OCI-LY7 (cell line): ENCODE results near the gene PDE6G. TPM values are rescaled to one million over a fixed set of nuclear protein-coding genes. Genes with fewer than 3 reads are reported as not detected.

Experiments used
- BruUV-seq: library from RNA; stranded (reverse); fragments of 400-500 nt; replicated peaks from 2 replicates; lab custom pipeline; 2021; lab: Mats Ljungman, UMichigan
- CTCF ChIA-PET: fragments of 300-600 bp; sonication (Branson Sonifier 250); formaldehyde crosslinking; loops from one replicate; lab custom pipeline; 2022; ENCODE audit warnings: antibody characterized with exemption; ENCODE audit not compliant: unreplicated experiment; lab: Charles Lee
- POLR2A ChIA-PET: fragments of 300-600 bp; sonication (Branson Sonifier 250); formaldehyde crosslinking; loops from one replicate; lab custom pipeline; 2022; ENCODE audit warnings: antibody characterized with exemption; lab: Charles Lee
- DNase-seq: peaks from one replicate; pipeline ENCODE4 v3.0.0-alpha.2; 2015; ENCODE audit warnings: low spot score
- H2AFZ ChIP-seq: fragments of 200-600 bp; sonication (generic), shearing (Covaris generic); 2 replicates; pipeline ENCODE4 v1.6.1; 2014; ENCODE audit warnings: mild to moderate bottlenecking, antibody characterized with exemption, low read length, moderate library complexity
- H3K27ac ChIP-seq: fragments of 200-600 bp; sonication (generic); 2 replicates; pipeline ENCODE4 v1.5.1; 2014; ENCODE audit warnings: mixed run types, low read depth, mild to moderate bottlenecking, moderate library complexity, low read length, inconsistent platforms; ENCODE audit not compliant: poor library complexity, severe bottlenecking
- H3K36me3 ChIP-seq: fragments of 200-600 bp; sonication (generic); 2 replicates; pipeline ENCODE4 v1.6.1; 2014; ENCODE audit warnings: mild to moderate bottlenecking, antibody characterized with exemption, low read length, moderate library complexity, mixed read lengths; ENCODE audit not compliant: insufficient read depth
- H3K4me1 ChIP-seq: fragments of 200-600 bp; sonication (generic); 2 replicates; pipeline ENCODE4 v1.5.1; 2014; ENCODE audit warnings: mild to moderate bottlenecking, low read length; ENCODE audit not compliant: insufficient read depth, poor library complexity, severe bottlenecking
- H3K4me2 ChIP-seq: fragments of 200-600 bp; sonication (generic); 2 replicates; pipeline ENCODE4 v1.6.1; 2014; ENCODE audit warnings: mild to moderate bottlenecking, low read length
- H3K4me3 ChIP-seq: fragments of 200-600 bp; sonication (generic); 2 replicates; pipeline ENCODE4 v1.5.1; 2014; ENCODE audit warnings: mild to moderate bottlenecking, low read depth, low read length; ENCODE audit not compliant: poor library complexity, severe bottlenecking
- H3K79me2 ChIP-seq: fragments of 200-600 bp; sonication (generic); 2 replicates; pipeline ENCODE4 v1.6.1; 2016; ENCODE audit warnings: low read depth, mild to moderate bottlenecking, low read length, moderate library complexity, mixed read lengths; ENCODE audit not compliant: insufficient read depth
- H3K9me2 ChIP-seq: fragments of 200-600 bp; sonication (generic); 2 replicates; pipeline ENCODE4 v1.6.1; 2016; ENCODE audit warnings: mild to moderate bottlenecking, low read length, mixed read lengths; ENCODE audit not compliant: insufficient read depth
- H3K9me3 ChIP-seq: fragments of 200-600 bp; sonication (generic); 2 replicates; pipeline ENCODE4 v1.6.1; 2014; ENCODE audit warnings: mild to moderate bottlenecking, mixed run types, low read length, mixed read lengths
- H4K20me1 ChIP-seq: fragments of 200-600 bp; sonication (generic); 2 replicates; pipeline ENCODE4 v1.6.1; 2014; ENCODE audit warnings: mild to moderate bottlenecking, antibody characterized with exemption, low read length, moderate library complexity, mixed read lengths; ENCODE audit not compliant: insufficient read depth
- EZH2phosphoT487 ChIP-seq: fragments of 200-600 bp; sonication (generic); IDR thresholded peaks from 2 replicates; pipeline ENCODE4 v1.6.1; 2018; ENCODE audit warnings: low read depth, borderline replicate concordance, mild to moderate bottlenecking, mixed run types, antibody characterized with exemption, low read length, moderate library complexity, mixed read lengths
- intact Hi-C: fragments of 100-400 bp; cut with micrococcal nuclease; formaldehyde crosslinking; loops from one replicate; pipeline ENCODE4 v1.10.0; 2022; ENCODE audit not compliant: unreplicated experiment
- total RNA-seq, 2 experiments: library from RNA; depleted of rRNA in 1 of 2; stranded (reverse); fragments of >200 nt in 1 of 2; shearing (Covaris generic) in 1 of 2; gene quantifications; 2 replicates each; pipeline ENCODE4 v1.2.3, GENCODE V29; 2014 to 2022
- TF ChIP-seq, protein P1 (sequence below): fragments of 200-600 bp; sonication (generic); conservative IDR thresholded peaks from 2 replicates; pipeline ENCODE4 v1.5.1; 2014; ENCODE audit warnings: mild to moderate bottlenecking, antibody characterized with exemption, low read length, moderate library complexity, mixed read lengths

Gene PDE6G
- total RNA-seq, 2 experiments from 2014 or later: 0.44 TPM; not detected in 1

DNA sequence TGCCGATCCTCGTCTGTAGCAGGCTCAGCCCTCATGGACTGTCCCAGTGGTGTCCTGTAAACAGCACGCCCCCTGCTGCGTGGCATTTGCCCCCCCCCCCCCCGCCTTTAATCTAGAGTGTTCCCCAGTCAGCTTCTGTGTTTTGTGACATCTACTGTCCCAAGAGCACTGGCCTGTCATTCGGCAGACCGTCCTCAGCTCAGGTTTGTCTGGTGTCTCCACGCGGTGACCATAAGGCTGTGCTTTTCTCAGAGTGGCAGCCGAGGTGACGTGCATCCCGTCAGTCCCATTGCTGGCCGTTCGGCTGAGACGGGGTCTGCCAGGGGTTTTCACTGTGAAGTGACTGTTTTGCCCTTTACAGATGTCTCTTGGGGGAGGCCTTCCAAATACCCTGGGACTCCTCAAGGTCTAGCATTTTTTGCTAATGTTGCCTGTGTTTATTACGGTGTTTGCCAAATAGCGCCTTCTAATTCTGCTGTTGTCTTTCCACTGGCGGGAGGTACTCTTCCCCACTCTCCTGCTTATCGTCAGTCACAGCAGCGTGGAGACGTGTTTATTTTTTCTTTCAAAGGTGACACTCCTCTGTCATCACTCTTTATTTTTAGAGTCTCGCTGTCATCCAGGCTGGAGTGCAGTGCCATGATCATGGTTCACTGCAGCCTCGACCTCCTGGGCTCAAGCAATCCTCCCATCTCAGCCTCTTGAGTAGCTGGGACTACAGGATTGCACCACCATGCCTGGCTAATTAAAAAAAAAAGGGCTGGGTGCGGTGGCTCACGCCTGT is 41.1 kb upstream of the PDE6G start:
- Histone ChIP-seq H3K4me3 (no peak overlapping the region), H4K20me1 (peaks cover 9% of the 10 kb centered on the region; the same call in 1 of the 2 replicates), H2AFZ (no peak overlapping the region), H3K27ac (no peak overlapping the region), H3K36me3 (peaks cover 98% of the 10 kb centered on the region), H3K9me3 (no peaks in the 10 kb centered on the region), H3K79me2 (peaks cover 37% of the 10 kb centered on the region), H3K9me2 (no peaks in the 10 kb centered on the region), H3K4me2 (no peak overlapping the region), H3K4me1 (peaks cover 16% of the 10 kb centered on the region)
- ChIA-PET POLR2A (no interaction called here), CTCF (no interaction called here)
- intact Hi-C loops: no loop called here
- TF ChIP-seq EZH2phosphoT487: no peak
- TF ChIP-seq, protein P1, sequence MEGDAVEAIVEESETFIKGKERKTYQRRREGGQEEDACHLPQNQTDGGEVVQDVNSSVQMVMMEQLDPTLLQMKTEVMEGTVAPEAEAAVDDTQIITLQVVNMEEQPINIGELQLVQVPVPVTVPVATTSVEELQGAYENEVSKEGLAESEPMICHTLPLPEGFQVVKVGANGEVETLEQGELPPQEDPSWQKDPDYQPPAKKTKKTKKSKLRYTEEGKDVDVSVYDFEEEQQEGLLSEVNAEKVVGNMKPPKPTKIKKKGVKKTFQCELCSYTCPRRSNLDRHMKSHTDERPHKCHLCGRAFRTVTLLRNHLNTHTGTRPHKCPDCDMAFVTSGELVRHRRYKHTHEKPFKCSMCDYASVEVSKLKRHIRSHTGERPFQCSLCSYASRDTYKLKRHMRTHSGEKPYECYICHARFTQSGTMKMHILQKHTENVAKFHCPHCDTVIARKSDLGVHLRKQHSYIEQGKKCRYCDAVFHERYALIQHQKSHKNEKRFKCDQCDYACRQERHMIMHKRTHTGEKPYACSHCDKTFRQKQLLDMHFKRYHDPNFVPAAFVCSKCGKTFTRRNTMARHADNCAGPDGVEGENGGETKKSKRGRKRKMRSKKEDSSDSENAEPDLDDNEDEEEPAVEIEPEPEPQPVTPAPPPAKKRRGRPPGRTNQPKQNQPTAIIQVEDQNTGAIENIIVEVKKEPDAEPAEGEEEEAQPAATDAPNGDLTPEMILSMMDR: no peak
- no peak for DNase-seq
- no TSS peak for BruUV-seq

DNA sequence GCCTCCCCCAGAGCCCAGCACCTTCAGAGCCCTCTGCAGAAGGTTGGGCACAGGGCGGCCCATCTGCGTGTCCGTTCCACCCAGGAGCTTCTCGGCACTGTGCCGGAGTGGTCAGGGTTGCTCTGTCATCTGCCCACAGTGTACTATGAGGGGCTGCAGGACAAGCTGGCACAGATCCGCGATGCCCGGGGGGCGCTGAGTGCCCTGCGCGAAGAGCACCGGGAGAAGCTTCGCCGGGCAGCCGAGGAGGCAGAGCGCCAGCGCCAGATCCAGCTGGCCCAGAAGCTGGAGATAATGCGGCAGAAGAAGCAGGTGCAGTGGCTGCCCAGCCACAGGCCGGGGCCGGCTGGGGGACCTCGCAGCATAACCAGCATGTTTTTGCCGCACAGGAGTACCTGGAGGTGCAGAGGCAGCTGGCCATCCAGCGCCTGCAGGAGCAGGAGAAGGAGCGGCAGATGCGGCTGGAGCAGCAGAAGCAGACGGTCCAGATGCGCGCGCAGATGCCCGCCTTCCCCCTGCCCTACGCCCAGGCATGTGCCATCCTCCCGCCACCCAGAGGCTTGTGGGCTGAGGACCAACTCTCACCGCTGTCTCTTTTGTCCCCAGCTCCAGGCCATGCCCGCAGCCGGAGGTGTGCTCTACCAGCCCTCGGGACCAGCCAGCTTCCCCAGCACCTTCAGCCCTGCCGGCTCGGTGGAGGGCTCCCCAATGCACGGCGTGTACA is 40.0 kb upstream of the PDE6G start:
- no peak overlapping the region for H3K27ac ChIP-seq
- ChIA-PET CTCF (no interaction called here), POLR2A (no interaction called here)
- H3K9me2 ChIP-seq: no peaks in the 10 kb centered on the region
- no peak overlapping the region for H2AFZ ChIP-seq
- H3K4me1 ChIP-seq: peaks cover 9% of the 10 kb centered on the region
- no peaks in the 10 kb centered on the region for H3K9me3 ChIP-seq
- TF ChIP-seq, protein P1: no peak
- TF ChIP-seq EZH2phosphoT487: no peak
- no peak for DNase-seq
- peaks cover 98% of the 10 kb centered on the region for H3K36me3 ChIP-seq
- no TSS peak for BruUV-seq
- H3K79me2 ChIP-seq: peaks cover 27% of the 10 kb centered on the region
- H3K4me3 ChIP-seq: no peak overlapping the region
- peaks cover 3% of the 10 kb centered on the region; the same call in 1 of the 2 replicates for H4K20me1 ChIP-seq
- no peak overlapping the region for H3K4me2 ChIP-seq
- intact Hi-C loops: no loop called here
